HG03520 (cell line): Measurements from ENCODE around the gene CASP9.

Experiments used
- ATAC-seq: cut with Tn5 transposase; IDR thresholded peaks from one replicate; pipeline ENCODE4 v1.9.1; 2021; ENCODE audit warnings: mild to moderate bottlenecking, moderate library complexity; ENCODE audit not compliant: unreplicated experiment

CASP9 gene

GRCh38 chr1:15524021-15524282 is at the start of gene CASP9:
CASP9 (minus strand) TSS chr1:15524215; CDS start chr1:15524200, 15 bp downstream.
- ATAC-seq, result no peak

GRCh38 chr1:15573477-15573876 is 49.5 kb upstream of the CASP9 start:
- no peak for ATAC-seq

DNA sequence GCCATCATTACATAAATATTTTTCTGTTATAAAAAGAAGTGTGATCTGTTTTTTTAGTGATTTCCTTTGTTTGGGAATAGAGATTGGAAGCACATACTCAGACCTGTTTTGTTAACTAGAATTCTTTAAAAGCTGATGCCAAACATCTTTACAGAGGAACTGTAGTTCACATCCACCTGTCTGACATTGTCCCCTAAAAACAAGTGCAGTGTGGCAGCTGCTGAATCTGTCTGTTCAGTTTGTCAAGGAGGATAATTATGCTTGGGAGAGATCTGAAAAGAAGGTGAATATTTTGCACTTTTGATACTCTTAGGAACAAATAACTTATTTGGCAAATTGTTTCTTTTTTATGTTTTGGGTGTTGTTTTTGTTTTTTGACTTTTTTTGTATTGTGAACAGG is 47.3 kb upstream of the CASP9 start:
- no peak for ATAC-seq

GRCh38 chr1:15570861-15571260 is 46.8 kb upstream of the CASP9 start:
- no peak for ATAC-seq

DNA sequence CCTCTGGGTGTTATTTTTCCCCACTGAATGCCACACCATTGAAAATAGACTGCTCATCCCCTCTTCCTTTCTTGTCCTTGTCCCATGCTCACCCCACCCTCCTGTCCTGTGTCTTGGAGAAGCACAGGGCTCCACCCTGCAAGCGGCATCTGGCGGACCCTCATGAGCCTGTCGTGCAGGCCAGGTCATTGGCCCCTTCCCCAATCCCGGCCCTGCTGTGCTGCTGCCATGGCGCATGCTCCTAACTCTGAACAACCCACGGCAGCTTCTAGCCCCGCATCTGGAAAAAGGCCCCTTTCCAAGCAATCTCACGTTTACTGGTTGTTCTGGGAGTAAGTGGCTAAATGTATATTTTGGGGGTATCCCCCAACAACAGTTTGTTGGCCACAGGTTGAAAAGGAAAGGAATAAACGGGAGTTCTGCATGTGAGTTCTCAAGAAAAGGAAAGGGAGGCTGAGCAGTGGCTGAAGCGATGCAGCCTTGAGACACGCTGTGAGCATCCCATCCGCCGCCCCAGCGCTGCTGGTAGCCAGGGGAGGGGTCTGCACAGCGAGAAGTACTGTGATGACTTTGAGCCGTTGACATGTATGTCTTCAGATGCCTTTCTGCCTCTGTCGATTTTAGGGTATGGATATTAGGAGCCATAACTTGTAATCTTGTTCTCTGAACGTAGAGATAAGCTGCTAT is 44.5 kb upstream of the CASP9 start:
- no peak for ATAC-seq

- ATAC-seq, result no peak
Measured at GRCh38 chr1:15559189-15559810, 35.3 kb upstream of the CASP9 start.

DNA sequence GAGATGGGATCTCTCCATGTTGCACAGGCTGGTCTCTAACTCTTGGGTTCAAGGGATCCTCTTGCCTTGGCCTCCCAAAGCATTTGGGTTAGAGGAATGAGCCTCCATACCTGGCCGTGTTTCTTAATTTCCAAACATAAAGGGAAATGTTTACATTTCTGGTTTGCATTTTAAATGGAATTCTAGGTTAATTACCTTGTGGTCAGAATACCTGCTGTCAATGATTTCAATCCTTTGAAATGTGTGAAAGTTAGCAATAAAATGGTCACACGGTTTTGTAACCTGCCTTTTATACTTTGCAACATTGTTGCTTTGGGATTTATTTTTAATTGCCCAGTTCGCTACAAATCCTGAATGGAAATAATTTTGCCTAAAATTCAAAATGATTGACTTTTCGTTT is 34.5 kb upstream of the CASP9 start:
- no peak for ATAC-seq

GRCh38 chr1:15557594-15557993 is 33.6 kb upstream of the CASP9 start:
- ATAC-seq, result no peak

- ATAC-seq, result no peak
Measured at GRCh38 chr1:15557008-15557407, 33.0 kb upstream of the CASP9 start.

- no peak for ATAC-seq
Measured at GRCh38 chr1:15550573-15550972, 26.6 kb upstream of the CASP9 start.

- ATAC-seq, result no peak
Measured at GRCh38 chr1:15546641-15547040, 22.6 kb upstream of the CASP9 start.

- no peak for ATAC-seq
Measured at GRCh38 chr1:15543589-15544568, 19.9 kb upstream of the CASP9 start.

DNA sequence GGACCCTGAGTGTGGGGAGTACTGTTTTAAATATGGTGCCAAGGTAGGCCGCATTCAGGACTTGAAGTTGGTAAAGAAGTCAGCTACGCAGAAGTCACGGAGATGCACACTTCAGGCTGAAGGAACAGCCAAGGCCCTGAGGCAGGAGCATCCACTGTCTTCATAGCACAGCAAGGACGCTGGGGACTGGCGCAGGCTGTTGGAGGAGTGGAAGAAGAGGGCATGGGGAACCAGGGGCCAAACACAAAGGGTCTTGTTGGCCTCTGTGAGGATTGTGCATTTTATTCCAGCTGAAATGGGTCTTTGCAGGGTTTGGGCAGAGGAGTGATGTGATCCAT is 19.2 kb upstream of the CASP9 start:
- ATAC-seq, result no peak

DNA sequence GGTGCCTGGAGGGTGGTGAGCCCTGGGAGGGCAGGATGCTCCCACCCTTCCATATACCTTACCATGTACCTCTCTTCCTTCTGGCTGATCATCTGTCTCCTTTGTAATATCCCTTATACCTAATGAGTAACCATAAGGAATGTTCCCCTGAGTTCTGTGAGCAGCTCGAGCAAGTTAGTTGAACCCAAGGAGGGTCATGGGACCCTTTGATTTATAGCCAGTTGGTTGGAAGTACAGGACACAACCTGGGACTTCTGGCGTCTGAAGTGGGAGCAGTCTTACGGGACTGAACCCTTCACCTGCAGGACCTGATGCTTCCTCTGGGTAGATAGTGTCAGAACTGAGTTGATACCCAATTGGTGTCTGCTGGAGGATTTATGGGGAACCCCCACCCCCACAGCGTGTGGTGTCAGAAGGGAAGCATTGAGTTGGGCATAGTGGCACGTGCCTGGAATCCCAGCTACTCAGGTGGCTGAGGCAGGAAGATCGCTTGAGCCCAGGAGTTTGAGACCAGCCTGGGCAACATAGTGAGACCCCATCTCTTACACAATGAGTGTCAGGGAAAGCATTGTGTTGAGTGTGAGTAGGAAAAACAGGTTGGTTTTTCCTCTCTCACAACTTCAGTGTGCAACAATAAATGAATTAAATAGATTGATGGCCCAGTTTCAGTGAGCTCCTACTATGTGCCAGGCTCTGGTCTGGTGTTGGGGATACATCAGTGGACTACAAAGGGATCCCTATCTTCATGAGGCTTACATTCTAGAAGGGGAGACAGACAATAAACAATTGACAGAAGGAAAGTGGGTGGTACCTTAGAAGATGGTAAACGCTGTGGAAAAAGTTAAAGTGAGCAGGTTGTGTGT is 18.6 kb upstream of the CASP9 start:
- ATAC-seq, result no peak

DNA sequence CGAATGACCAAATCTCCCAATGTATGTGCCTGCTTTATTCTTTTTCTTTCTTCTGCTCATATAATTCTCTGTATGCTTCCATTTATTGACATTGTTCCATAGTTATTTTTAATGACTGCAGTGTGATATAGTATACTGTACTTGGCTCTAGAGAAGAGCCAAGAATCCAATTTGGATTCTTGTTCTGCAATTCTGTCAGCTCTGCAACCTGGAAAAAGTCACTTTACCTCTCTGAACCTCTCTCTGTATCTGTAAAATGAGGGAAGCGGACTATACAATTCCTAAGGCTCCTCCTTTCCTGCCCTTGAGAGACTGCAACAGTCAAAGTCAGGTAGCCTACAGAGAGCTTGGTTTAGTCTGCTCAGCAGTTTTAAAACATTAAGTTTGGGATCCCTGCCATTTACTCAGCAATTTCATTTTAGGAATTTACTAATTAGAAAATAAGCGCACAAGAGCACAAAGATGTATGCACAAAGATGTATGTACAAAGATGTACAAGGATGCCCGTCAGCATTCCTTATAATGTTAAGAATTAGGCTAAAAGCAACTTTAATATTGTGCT is 17.3 kb upstream of the CASP9 start:
- no peak for ATAC-seq

DNA sequence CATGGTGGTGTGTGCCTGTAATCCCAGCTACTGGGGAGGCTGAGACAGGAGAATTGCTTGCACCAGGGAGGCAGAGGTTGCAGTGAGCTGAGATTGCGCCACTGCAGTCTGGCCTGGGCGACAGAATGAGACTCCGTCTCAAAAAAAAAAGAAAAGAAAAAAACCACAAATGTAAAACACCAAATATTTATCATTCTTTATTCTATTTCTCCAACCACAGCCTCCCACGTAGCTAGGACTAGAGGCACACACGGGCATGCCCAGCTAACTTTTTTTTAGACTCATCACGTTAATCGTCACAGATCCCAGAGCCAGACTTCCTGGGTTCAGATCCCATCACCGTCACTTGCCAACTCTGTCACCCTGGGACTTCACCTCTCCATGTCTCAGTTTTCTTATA is 16.2 kb upstream of the CASP9 start:
- no peak for ATAC-seq

DNA sequence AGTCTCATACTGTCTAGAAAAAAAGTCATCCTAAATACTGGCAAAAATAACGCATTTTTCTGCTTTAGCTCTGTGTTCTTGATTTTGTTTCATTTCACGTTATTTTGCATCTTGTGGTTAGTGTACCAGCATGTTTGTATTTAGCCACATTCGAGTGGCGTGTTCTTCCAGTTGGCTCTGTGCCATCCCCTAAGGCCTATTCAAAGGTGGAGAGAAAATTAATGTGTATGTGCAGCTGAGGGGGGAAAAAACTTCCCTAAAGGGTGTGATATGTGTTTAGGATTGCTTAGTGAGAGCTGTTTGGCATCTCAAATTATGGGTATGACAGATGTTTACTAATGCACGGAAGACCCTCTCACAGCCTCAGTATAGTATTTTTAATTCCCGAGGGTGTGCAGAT is 14.8 kb upstream of the CASP9 start:
- no peak for ATAC-seq

DNA sequence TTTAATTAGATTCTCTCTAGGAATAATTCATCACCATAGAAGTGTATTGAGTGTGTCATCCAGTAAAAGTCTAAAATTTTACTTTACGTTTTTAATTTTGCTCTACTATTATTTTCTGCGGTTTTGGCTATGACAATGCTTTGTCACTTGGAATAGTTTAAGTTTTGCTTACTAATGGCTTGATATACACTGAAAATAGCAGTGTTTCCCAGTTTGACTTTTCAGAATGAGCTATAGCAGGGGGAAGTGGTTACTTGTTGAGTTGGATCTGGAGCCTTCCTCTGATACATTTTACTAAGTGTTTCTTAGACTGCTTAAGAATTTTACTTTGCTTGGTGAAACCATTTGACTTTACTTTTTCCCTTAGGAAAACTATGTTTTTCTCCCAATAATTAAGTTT is 7.7 kb upstream of the CASP9 start:
- ATAC-seq, result no peak

GRCh38 chr1:15531003-15531402 is 7.0 kb upstream of the CASP9 start:
- ATAC-seq, result no peak

DNA sequence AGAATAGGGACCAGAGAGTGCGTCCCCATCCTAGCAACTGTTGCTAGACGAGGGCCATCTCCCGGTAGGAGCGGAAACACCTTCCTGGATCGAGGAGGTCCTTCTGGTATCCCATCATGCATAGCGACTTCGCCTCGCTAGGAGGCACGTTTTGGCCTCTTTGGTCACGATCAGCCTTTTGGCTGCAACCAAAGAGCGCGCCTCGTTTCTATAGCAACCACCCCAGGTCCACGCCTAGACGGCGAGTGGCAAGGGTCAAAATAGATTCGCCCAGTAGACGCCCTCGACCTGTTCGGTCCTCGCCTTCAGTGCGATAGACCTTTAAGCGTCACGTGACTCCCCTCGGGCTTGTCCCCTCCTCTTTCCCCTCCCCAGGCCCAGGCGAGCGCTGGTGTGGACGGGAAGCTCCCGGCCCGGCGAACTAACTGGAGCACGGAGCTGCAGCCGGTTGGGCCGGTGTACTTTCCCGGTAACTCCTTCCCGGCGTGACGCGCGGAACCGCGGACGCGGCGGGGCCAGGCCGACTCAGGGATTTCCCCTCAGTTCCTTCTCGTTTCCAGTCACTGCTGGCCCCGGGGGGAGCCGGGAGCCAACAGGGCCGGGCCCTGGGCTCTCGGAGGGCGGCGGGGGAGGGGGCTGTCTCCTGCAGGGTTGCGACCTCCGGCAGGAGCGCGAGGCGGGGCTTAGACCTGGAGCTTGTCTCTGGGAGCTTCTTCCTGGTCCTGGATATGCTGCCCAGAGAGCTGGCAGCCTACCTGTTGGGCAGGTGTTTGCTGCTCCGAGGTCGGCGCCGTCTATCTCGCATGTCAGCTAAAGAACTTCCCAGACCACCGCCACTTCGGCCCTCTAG is 2.7 kb upstream of the CASP9 start, which contains the start of gene DNAJC16:
Gene DNAJC16 (plus strand): TSS at position 359 of the 850 bp plus-strand sequence. CDS start 2,258 bp downstream, outside the sequence.
- peak; percentile 54 for ATAC-seq
